Lower lobe of right lung (tissue), 2 donors: ENCODE measurements around the gene XPO4. TPM values are rescaled to one million over a fixed set of nuclear protein-coding genes. Genes with fewer than 3 reads are reported as not detected.
"Not testable (repeated sequence)": the region's sequence is repeated elsewhere in the genome, so short reads cannot be mapped to it uniquely, and the experiment has no call there.

Experiments used
- ATAC-seq, 2 donors: fragments of 200-7000 bp; cut with Tn5 transposase; one replicate each; pipeline ENCODE4 v1.9.1; 2020 to 2022; ENCODE audit warnings: mild to moderate bottlenecking in 2 of 2, moderate library complexity in 2 of 2
- DNase-seq: peaks from one replicate; pipeline ENCODE4 v3.0.0-alpha.2; 2020
- H3K27ac ChIP-seq: fragments of 200-600 bp; one replicate; pipeline ENCODE4 v1.8.0; 2022
- H3K27me3 ChIP-seq: fragments of 200-600 bp; one replicate; pipeline ENCODE4 v1.8.0; 2022; ENCODE audit warnings: low read depth
- H3K36me3 ChIP-seq: fragments of 200-600 bp; one replicate; pipeline ENCODE4 v1.8.0; 2022; ENCODE audit warnings: mild to moderate bottlenecking
- H3K4me1 ChIP-seq: fragments of 200-600 bp; one replicate; pipeline ENCODE4 v1.8.0; 2022
- H3K4me3 ChIP-seq: fragments of 200-600 bp; one replicate; pipeline ENCODE4 v1.8.0; 2022; ENCODE audit warnings: mild to moderate bottlenecking
- H3K9me3 ChIP-seq: fragments of 200-600 bp; one replicate; pipeline ENCODE4 v1.8.0; 2022
- intact Hi-C: fragments of 100-400 bp; cut with DNase I; formaldehyde crosslinking; loops from one replicate; pipeline ENCODE4 v1.11.0; 2022
- total RNA-seq: library from RNA; stranded (reverse); fragmentation: NEBNext Ultra II Directional; extraction: Animal tissue kit (Norgen Biotek cat#: 25700); gene quantifications from one replicate; pipeline ENCODE4 v1.2.1, GENCODE V29; 2021
- TF ChIP-seq, protein P1 (sequence below): fragments of 200-600 bp; IDR thresholded peaks from one replicate; pipeline ENCODE4 v1.8.0; 2022; ENCODE audit warnings: antibody characterized with exemption, mild to moderate bottlenecking
- donor health status: DM: no; HTN: yes; CAD: no; lungs with severe emphysema.

XPO4 gene
- total RNA-seq, 1 donor from 2014 or later: 17.1 TPM

DNA sequence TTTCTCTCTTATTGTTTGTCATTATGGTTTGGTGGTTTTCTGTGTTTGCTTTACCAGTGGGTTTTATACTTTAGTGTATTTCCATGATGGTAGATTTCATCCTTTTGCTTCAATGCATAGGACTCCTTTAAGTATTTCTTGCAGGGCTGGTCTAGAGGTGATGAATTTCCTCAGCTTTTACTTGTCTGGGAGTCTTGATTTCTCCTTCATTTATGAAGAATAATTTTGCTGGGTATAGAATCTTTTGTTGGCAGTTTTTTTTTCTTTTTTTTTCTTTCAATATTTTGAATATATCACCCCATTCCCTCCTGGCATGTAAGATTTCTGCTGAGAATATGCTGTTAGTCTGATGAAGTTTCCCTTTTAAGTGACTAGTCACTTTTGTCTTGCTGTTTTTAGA, 148.5 kb downstream of the XPO4 start:
- intact Hi-C loops: no loop called here
- H3K4me3 ChIP-seq: no peak overlapping the region
- DNase-seq (no peak), ATAC-seq (no peak)
- peaks cover 12% of the 10 kb centered on the region for H3K9me3 ChIP-seq
- H3K4me1 ChIP-seq: no peaks in the 10 kb centered on the region
- H3K27ac ChIP-seq: no peak overlapping the region
- no peaks in the 10 kb centered on the region for H3K27me3 ChIP-seq
- TF ChIP-seq, protein P1, sequence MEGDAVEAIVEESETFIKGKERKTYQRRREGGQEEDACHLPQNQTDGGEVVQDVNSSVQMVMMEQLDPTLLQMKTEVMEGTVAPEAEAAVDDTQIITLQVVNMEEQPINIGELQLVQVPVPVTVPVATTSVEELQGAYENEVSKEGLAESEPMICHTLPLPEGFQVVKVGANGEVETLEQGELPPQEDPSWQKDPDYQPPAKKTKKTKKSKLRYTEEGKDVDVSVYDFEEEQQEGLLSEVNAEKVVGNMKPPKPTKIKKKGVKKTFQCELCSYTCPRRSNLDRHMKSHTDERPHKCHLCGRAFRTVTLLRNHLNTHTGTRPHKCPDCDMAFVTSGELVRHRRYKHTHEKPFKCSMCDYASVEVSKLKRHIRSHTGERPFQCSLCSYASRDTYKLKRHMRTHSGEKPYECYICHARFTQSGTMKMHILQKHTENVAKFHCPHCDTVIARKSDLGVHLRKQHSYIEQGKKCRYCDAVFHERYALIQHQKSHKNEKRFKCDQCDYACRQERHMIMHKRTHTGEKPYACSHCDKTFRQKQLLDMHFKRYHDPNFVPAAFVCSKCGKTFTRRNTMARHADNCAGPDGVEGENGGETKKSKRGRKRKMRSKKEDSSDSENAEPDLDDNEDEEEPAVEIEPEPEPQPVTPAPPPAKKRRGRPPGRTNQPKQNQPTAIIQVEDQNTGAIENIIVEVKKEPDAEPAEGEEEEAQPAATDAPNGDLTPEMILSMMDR: no peak
- H3K36me3 ChIP-seq: no peaks in the 10 kb centered on the region

DNA sequence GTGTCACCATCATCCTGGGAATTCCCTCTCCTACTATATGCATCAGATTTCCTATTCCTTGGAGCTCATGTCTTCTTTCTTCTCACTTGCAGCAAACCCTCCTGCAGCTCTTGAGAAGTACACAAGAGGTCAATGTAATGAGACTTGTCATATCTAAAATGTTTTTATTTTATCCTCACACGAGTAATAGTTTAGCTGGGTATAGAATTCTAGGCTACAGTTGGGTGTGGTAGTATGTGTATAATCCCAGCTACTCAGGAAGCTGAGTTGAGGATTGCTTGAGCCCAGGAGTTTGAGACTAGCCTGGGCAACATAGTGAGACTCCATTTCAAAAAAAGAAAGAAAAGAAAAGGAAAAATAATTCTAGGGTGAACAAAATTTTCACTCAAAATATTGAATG, 153.2 kb downstream of the XPO4 start:
- ATAC-seq (no peak), DNase-seq (no peak)
- Histone ChIP-seq H3K36me3 (no peaks in the 10 kb centered on the region), H3K27me3 (no peaks in the 10 kb centered on the region), H3K4me1 (no peaks in the 10 kb centered on the region), H3K4me3 (no peak overlapping the region), H3K9me3 (peaks cover 19% of the 10 kb centered on the region), H3K27ac (no peak overlapping the region)
- intact Hi-C loops: no loop called here
- TF ChIP-seq, protein P1: no peak

DNA sequence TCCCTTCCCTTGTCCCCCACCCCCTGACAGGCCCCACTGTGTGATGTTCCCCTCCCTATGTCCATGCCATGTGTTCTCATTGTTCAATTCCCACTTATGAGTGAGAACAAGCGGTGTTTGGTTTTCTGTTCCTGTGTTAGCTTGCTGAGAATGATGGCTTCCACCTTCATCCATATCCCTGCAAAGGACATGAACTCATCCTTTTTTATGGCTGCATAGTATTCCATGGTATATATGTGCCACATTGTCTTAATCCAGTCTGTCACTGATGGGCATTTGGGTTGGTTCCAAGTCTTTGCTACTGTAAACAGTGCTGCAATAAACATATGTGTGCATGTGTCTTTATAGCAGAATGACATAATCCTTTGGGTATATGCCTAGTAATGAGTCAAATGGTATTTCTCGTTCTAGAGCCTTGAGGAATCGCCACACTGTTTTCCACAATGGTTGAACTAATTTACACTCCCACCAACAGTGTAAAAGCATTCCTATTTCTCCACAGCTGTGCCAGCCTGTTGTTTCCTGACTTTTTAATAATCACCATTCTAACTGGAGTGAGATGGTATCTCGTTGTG, 158.6 kb downstream of the XPO4 start:
- H3K4me1 ChIP-seq, intact Hi-C loops, H3K27me3 ChIP-seq, H3K4me3 ChIP-seq, H3K36me3 ChIP-seq, H3K27ac ChIP-seq, DNase-seq, ATAC-seq, H3K9me3 ChIP-seq: not testable (repeated sequence)

DNA sequence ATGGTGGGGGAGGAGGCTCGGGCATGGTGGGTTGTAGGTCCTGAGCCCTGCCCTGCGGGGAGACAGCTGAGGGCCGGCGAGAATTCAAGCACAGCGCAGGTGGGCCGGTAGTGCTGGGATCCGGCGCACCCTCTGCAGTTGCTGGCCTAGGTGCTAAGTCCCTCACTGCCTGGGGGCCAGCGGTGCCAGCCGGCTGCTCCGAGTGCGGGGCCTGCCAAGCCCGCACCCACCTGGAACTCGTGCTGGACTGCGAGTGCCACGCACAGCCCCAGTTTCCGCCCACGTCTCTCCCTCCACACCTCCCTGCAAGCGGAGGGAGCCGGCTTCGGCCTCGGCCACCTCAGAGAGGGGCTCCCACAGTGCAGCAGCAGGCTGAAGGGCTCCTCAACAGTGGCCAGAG, 162.5 kb downstream of the XPO4 start:
- Histone ChIP-seq H3K27ac (no peak overlapping the region), H3K36me3 (peaks cover 3% of the 10 kb centered on the region), H3K9me3 (no peaks in the 10 kb centered on the region), H3K4me1 (no peaks in the 10 kb centered on the region), H3K4me3 (no peak overlapping the region), H3K27me3 (no peaks in the 10 kb centered on the region)
- intact Hi-C loops: no loop called here
- TF ChIP-seq, protein P1: no peak
- ATAC-seq (no peak), DNase-seq (no peak)

DNA sequence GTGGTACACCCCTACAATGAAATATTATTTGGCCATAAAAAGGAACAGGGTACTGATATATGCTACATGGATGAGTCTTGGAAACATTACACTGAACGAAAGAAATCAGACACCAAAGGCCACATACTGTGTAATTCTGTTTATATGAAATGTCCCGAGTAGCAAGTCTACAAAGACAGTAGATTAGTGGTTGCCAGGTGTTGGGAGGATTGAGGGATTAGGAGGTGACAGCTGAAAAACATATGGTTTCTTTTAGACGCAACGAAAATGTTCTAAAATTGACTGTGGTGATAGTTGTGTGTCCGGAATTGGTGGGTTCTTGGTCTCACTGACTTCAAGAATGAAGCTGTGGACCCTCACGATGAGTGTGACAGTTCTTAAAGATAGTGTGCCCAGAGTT, 163.9 kb downstream of the XPO4 start:
- no peak for DNase-seq
- no peak overlapping the region for H3K27ac ChIP-seq
- H3K36me3 ChIP-seq: peaks cover 3% of the 10 kb centered on the region
- no peak for ATAC-seq
- intact Hi-C loops: no loop called here
- no peaks in the 10 kb centered on the region for H3K9me3 ChIP-seq
- H3K27me3 ChIP-seq: no peaks in the 10 kb centered on the region
- TF ChIP-seq, protein P1: no peak
- H3K4me1 ChIP-seq: no peaks in the 10 kb centered on the region
- H3K4me3 ChIP-seq: no peak overlapping the region

DNA sequence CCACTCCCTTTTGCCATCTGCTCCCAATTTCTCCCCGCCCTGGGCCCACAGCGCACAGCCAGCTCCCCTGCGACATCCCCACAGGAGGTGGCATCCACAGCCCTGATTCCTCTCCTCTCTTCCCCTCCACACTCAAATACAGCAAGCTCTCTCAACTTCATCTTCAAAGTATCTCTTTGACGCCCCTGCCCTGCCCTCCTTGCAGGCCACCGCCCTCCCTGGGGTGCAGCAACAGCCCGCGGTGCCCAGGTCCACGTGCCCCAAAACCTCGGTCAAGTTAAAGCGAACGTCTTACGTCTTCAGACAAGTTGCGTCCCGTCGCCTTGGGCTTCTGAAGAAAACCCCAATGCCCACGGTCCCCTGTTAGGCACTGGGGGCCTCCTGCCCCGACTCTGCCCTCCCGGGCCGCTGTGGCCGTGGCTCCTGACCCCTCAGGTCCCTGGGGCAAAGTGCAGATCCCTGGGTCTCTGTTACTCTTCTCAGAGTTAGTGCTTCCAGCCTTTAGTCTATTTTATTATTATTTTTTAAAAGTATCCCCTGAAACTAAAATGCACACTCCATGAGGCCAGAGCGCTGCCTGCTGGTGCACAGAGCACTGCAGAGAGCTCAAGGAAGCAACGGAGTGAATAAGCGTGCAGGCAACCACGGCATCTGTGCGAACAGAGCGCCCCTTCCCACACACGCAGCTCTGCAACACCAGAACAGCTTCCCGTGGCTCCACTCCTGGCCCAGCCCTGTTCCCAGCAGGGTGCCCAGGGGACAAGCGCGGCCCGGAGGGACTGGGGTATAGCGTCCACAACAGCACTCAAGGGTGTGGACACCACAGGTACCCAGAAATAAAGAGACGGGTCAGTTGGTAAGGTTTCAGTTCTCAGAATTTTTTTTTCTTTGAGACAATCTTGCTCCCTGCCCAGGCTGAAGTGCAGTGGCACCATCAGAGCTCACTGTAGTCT, 172.6 kb downstream of the XPO4 start:
- intact Hi-C loops: no loop called here
- no peak overlapping the region for H3K4me3 ChIP-seq

More for the DNA sequence above, 172.6 kb downstream of the XPO4 start:
- no peaks in the 10 kb centered on the region for H3K9me3 ChIP-seq
- H3K4me1 ChIP-seq: no peaks in the 10 kb centered on the region
- H3K27ac ChIP-seq: no peak overlapping the region
- no peaks in the 10 kb centered on the region for H3K36me3 ChIP-seq
- no peak for DNase-seq
- no peak for ATAC-seq
- no peaks in the 10 kb centered on the region for H3K27me3 ChIP-seq
- TF ChIP-seq, protein P1: no peak
